ENCODE data around the gene ZNF445.
"Not testable (repeated sequence)": the region's sequence is repeated elsewhere in the genome, so short reads cannot be mapped to it uniquely, and the experiment has no call there.

Gene ZNF445

DNA sequence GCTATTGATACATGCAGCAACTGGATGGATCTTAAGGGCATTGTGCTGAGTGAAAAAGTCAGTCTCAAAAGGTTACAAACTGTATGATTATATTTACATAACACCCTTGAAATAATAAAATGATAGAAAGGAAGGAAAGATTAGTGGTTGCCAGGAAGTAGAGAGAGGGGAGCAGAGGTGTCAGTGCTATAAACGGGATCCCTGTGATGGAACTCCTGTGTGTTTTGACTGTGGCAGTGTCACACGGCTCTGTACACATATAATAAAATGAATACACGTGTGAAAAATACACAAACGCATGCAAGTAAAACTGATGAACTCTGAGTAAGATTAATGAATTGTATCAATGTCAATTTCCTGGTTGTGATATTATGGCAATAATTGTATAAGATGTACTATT is 78.6 kb downstream of the ZNF445 start:
- DNase-seq (ENCODE audit: low read depth in 2 of 2), result no peak

DNA sequence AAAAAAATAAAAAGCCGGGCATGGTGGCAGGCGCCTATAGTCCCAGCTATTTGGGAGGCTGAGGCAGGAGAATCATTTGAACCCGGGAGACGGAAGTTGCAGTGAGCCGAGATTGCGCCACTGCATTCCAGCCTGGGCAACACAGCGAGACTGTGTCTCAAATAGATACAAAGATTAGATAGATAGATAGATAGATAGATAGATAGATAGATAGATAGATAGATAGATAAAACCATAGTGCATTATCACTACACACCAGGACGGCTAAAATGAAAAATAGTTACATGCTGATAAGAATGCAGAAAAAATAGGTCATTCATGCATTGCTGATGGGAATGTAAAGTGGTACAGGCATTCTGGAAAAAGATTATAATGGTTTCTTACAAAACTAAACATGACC is 79.2 kb downstream of the ZNF445 start:
- not testable (repeated sequence) for DNase-seq (ENCODE audit: low read depth in 2 of 2)

DNA sequence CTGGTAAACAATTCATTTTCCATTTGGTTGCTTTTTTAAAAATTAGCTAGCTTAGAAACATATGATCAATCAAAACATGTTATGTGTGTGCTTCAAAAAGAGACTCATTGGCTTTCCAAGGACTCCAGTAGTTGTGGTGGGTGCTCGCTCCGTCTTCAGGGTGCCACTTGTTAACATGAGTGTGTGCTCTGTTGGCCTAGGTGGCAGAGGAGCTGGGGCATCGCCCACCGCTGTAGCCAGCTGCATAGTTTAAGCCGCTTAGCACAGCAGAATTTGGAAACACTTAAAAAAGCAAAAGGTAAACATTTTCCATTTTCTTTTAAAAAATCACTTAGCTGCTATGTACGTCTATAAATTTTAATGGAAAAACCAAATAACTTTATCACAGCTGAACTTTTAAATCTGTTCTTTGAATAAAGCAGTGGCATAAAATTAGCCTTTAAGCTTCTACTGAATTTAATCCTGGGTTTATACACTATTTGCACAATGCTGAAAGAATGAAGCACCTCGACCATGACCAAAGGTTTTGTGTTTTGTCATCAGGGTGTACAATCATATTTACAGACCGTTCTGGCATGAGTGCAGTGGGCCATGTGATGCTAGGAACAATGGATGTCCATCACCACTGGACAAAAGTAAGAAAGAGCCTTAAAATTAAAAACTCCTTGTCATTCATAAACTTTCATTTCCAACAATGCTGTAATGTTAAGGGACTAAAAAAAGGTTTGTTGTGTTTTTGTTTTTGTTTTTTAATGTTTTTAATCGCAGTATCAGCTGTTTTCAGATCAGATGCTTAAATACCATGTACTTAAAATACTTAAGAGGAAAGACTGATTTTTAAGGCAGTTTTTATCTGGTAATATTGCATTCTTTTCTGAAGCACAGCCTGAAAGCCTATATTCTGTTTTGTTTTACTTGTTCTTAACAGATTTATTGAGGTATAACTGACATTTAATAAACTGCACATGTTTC is 81.0 kb downstream of the ZNF445 start:
- no peak for DNase-seq (ENCODE audit: low read depth in 2 of 2)

DNA sequence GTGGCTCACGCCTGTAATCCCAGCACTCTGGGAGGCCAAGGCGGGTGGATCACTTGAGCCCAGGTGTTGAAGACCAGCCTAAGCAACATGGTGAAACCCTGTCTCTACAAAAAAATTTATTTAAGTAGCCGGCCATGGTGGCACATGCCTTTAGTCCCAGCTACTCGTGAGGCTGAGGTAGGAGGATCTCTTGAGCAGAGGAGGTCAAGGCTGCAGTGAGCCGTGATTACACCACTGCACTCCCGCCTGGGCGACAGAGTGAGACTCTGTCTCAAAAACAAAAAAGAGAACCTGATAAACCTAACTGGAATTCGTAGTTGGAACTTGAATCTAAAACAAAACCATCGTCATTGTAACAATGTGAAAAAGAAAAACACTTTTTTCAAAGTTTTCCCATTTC is 81.8 kb downstream of the ZNF445 start:
- DNase-seq (ENCODE audit: low read depth in 2 of 2), result no peak

DNA sequence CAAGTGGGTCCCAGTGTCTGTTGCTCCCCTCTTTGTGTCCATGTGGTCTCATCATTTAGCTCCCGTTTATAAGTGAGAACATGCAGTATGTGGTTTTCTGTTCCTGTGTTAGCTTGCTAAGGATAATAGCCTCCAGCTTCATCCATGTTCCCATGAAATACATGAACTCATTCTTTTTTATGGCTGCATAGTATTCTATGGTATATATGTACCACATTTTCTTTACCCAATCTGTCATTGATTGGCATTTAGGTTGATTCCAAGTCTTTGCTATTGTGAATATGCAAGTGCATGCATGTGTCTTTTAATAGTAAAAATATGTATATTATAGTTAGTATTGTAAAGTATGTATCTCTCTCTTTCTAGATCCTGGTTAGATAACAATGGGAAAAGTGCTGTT is 85.0 kb downstream of the ZNF445 start:
- DNase-seq (ENCODE audit: low read depth in 2 of 2), result no peak

DNA sequence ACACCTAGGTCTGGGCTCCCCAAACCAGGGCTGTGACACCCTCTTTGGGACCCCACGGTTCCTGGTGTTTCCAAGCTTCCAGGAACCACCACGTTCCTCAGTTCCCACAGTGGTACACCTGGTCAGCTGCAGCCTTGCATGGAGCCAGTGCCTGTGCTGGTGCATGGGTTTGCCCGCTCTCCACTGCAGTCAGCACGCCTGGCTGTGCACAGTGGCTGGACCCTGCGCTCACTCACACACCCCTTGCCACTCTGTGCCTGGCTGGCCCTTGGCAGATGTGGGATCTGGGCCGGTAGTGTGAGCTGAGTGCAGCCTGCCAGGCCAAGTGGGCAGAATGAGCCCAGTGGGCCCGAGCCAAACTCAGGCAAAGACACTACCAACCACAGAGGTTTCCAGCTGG is 90.1 kb downstream of the ZNF445 start:
- no peak for DNase-seq (ENCODE audit: low read depth in 2 of 2)

Measured in stimulated activated CD4-positive, alpha-beta T cell treated with anti-CD3 and anti-CD28 coated beads, Interleukin-12 subunit alpha, Interleukin-12 subunit beta, amount 100 ng/mL, for 24 hours (primary cell).